Islet of Langerhans (tissue), 1 donor: ENCODE results near the gene LELP1.
"Not testable (repeated sequence)": the region's sequence is repeated elsewhere in the genome, so short reads cannot be mapped to it uniquely, and the experiment has no call there.

ENCODE experiments used
- FAIRE-seq: peaks from one replicate; lab custom pipeline; 2011; peaks lifted over from hg19 to GRCh38; lab: Jason Lieb, UNC

The LELP1 gene

GRCh38 chr1:153229076-153229829 lies 26.0 kb downstream of the LELP1 start:
- FAIRE-seq: not testable (repeated sequence)

- no peak for FAIRE-seq
These were observed 28.1 kb downstream of the LELP1 start for GRCh38 chr1:153231363-153231762.

- no peak for FAIRE-seq
These were observed 28.6 kb downstream of the LELP1 start for GRCh38 chr1:153231785-153232184.

- no peak for FAIRE-seq
These were observed 29.3 kb downstream of the LELP1 start for GRCh38 chr1:153232553-153232952.

- FAIRE-seq: no peak
These were observed 30.2 kb downstream of the LELP1 start for GRCh38 chr1:153233448-153233847.

- no peak for FAIRE-seq
These were observed 35.3 kb downstream of the LELP1 start for GRCh38 chr1:153238527-153238926.

- FAIRE-seq: no peak
These were observed 38.9 kb downstream of the LELP1 start for GRCh38 chr1:153242160-153242559.

GRCh38 chr1:153245466-153245865 lies 42.2 kb downstream of the LELP1 start:
- no peak for FAIRE-seq

GRCh38 chr1:153246018-153246417 lies 42.8 kb downstream of the LELP1 start:
- FAIRE-seq: no peak

GRCh38 chr1:153246825-153247224 lies 43.6 kb downstream of the LELP1 start:
- FAIRE-seq: no peak

- FAIRE-seq: no peak
These were observed 45.1 kb downstream of the LELP1 start for GRCh38 chr1:153248176-153248879.

- FAIRE-seq: no peak
These were observed 46.9 kb downstream of the LELP1 start for GRCh38 chr1:153250166-153250565.

GRCh38 chr1:153251087-153251486 lies 47.9 kb downstream of the LELP1 start:
- FAIRE-seq: no peak

- FAIRE-seq: no peak
These were observed 48.3 kb downstream of the LELP1 start for GRCh38 chr1:153251562-153251961.

GRCh38 chr1:153251988-153252387 lies 48.8 kb downstream of the LELP1 start:
- FAIRE-seq: no peak

GRCh38 chr1:153253076-153253475 lies 49.8 kb downstream of the LELP1 start:
- no peak for FAIRE-seq

GRCh38 chr1:153253693-153254092 lies 50.5 kb downstream of the LELP1 start:
- FAIRE-seq: no peak
